CD4-positive, alpha-beta T cell treated with Interleukin-17A for 4 hours (primary cell): ENCODE results near the gene CDC14B.
"Not testable (repeated sequence)": the region's sequence is repeated elsewhere in the genome, so short reads cannot be mapped to it uniquely, and the experiment has no call there.

ENCODE experiments used
- DNase-seq: peaks from one replicate; pipeline ENCODE4 v3.0.0-alpha.2; 2020; ENCODE audit warnings: mixed read lengths

The CDC14B gene

GRCh38 chr9:96619491-96620180 is at the start of gene CDC14B:
CDC14B (minus strand) TSS chr9:96619843; CDS start chr9:96619378, 465 bp downstream.
- DNase-seq: peak; percentile 77

- no peak for DNase-seq
These were observed 49.4 kb upstream of the CDC14B start for GRCh38 chr9:96668868-96669534.

DNA sequence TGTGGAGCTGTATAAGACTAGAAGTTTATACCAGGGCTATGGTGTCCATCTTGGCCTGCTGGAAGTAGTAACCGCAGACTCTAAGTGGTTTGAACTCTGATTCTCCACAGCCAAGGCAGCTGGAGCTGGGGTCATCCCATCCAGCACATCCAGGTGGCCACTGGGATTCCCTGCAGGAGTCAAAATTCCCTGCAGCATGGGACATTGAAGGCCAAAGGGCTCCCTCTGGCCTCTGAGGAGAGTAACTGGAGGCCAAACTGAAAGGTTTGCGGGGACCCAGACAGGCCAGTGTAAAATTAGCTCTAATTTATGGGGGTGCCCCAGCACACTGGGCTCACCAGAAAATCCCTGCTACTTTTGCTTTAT is 47.7 kb upstream of the CDC14B start:
- no peak for DNase-seq

DNA sequence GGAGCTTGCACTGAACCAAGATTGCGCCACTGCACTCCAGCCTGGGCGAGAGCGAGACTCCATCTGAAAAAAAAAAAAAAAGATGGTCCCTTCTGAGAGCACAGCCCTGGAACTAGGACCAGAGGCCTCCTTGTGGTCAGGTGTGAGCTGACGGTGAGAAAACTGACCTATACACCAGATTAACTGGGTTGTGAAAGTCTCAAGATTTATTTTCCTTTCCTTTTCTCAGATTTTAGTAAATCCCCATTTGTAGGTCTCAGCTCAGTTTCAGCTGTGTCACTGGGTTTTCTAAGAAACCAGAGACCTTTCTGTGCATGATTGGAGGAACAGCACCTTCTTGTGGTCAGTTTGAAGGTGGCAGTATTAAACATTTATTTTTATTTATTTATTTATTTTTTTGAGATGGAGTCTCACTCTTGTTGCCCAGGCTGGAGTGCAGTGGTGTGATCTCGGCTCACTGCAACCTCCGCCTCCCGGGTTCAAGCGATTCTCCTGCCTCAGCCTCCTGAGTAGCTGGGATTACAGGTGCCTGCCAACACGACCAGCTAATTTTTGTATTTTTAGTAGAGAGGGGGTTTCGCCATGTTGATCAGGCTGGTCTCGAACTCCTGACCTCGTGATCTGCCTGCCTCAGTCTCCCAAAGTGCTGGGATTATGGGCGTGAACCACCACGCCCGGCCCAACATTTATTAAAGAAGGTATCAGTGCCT is 47.2 kb upstream of the CDC14B start:
- DNase-seq: peak; percentile 7

DNA sequence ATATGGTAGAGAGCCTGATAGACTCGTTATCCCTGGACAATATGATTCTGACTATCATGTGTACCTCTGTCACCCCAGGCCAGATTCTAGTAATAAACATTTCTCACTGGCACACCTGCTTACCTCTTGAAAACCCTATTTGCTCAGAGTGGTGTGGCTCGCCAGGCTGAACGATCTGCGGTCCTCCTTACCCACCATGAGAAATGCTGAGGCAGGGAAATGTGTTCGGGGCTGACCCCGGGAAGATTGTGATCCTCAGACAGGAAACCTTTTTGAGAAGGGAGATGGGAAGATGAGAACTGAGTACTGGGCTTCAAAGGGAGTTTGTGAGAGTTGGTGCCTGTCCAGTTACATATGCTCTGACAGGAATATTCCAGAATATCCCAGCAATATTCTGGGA is 46.1 kb upstream of the CDC14B start:
- no peak for DNase-seq

DNA sequence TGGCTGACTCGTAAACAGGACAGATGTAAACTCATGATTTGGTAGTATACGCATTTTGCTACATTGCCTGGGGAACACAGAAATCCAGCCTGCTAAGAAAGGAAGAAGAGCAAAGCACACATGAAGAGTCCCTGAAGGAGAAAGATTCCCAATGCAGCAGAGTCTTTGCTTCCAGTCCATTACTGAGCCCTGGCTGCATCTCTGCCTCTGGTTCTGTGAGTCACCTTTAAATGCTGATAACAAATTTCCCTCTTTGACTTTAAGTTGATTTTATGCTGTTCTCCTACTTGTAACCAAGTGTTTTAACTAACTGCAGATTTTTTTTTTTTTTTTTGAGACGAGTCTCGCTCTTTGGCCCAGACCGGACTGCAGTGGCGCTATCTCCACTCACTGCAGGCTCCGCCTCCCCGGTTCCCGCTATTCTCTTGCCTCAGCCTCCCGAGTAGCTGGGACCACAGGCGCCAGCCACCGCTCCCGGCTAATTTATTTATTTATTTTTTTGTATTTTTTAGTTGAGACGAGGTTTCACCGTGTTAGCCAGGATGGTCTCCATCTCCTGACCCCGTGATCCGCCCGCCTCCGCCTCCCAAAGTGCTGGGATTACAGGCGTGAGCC is 44.0 kb upstream of the CDC14B start:
- no peak for DNase-seq

DNA sequence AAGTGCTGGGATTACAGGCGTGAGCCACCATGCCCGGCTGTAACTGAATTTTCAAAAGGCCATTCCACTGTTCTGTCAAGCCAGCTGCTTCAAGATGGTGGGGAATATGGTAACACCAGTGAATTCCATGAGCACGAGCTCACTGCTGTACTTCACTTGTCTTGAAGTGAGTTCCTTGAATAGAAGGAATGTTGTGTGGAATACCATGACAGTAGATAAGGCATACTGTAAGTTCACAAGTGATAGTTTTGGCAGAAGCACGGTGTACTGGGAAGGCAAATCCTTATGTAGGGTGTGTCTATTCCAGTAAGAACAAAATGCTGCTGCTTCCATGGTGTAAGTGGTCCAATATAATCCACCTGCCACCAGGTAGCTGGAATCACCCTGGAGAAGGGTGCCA is 42.1 kb upstream of the CDC14B start:
- no peak for DNase-seq

GRCh38 chr9:96660692-96661248 is 41.1 kb upstream of the CDC14B start:
- DNase-seq: no peak

- DNase-seq: peak; percentile 92
These were observed 35.7 kb upstream of the CDC14B start, which contains the start of gene PRXL2C for GRCh38 chr9:96655198-96655851. PRXL2C (minus strand) TSS chr9:96655317; CDS start chr9:96655281, 36 bp downstream.

- peak; percentile 71 for DNase-seq
These were observed 35.0 kb upstream of the CDC14B start for GRCh38 chr9:96654450-96655197.

- DNase-seq: no peak
These were observed 32.0 kb upstream of the CDC14B start for GRCh38 chr9:96651626-96652025.

DNA sequence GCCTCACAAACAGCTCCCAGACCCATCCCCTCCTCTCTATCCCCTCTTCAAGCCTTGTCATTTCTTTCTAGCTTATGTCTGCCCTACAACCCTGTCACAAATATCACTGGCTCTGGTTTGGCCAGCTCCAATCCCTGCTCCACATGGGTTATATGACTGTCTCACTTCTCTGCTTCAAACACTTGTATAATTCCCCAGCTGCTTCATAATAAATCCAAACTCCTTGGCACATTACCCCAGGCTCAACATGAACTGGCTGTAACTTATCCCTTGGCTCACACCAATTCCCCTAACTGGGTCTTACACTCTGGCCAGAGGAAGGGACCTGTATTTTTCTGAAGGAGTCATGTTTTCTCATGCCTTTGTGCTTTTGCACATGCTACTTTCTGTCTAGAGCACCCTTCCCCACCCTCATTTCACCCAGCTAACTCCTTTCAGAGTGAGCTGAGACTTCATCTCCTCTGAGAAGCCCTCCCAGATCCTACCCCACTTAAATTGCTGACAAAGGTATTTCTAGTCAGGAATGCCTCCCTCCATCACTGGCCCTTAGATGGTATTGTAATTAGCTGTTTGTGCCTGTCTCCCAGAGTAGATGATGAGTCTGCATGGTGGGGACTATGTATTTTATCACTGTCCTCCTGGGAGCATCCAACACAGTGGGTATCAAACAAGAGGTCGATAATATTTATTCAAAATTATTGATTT is 30.1 kb upstream of the CDC14B start:
- DNase-seq: no peak

DNA sequence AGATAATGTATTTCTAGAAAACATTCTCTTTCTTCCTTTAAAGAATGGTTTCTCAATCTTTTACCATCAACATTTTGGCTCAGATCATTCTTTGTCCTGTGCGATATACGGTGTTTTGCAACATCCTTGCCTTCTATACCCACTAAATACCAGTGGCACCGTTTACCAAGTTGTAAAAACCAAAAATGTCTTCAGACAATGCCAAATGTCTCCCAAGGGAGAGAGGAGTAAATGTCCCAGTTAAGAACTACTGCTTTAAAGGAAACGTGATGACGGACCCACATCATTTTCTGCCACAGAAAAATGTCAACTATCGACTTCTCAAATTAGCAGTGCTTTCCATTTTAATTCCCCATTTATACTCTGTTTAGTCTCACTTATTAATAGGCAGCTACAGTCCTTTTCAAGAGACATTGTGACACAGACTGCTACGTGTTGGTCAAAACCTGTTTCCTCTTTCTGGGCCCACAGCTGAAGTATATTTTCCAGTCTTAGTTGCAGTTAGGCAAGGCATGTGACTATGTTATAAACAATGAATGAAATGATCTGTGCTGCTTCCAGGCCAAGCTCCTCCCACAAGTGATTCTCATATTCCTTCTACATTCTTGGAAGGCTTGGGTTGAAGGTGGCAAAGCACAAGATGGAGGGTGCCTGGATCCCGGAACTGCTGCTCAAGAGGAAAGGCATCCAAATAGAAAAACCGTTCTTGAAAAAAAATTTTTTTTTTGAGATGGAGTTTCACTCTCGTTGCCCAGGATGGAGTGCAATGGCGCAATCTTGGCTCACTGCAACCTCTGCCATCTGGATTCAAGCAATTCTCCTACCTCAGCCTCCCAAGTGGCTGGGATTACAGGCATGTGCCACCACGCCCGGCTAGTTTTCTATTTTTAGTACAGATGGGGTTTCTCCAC is 26.7 kb upstream of the CDC14B start:
- no peak for DNase-seq

DNA sequence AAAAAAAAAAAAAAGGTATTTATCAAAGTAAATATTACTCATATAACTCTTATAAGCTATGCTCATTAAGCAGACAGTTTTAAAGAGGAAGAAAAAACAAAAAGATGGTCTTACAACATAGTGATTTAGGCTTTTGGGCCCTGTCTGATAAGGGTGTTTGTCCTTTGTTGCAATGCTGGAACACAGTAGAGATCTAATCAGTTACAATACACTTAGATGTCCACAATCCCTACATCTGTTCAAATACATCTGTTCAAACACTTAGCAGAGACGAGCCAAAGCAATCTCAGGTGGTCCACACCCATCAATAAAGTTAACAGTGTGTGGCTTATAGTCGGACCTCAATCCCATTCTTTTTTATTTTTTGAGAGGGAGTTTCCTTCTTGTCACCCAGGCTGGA is 24.5 kb upstream of the CDC14B start:
- no peak for DNase-seq

DNA sequence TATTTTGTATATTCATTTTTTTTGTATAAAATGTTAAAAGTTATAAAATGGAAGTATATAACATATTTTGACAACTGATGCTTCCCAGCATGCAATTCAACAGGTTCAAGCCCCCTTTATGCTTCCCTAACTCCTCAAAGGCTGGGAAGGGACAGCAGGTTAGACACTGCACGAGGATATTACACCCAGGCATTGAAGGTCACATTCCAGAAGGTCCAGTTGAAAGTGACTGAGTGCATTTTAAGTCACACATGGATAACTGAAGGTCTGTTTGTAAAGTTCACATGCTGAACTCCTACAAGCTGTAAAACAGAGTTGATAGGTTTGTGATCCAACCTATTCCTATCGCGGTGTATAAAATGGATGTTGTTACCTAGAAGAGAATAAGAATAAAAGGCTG is 21.9 kb upstream of the CDC14B start:
- no peak for DNase-seq

- DNase-seq: no peak
These were observed 19.1 kb upstream of the CDC14B start for GRCh38 chr9:96638606-96639364.

GRCh38 chr9:96636368-96636767 is 16.7 kb upstream of the CDC14B start:
- DNase-seq: no peak

DNA sequence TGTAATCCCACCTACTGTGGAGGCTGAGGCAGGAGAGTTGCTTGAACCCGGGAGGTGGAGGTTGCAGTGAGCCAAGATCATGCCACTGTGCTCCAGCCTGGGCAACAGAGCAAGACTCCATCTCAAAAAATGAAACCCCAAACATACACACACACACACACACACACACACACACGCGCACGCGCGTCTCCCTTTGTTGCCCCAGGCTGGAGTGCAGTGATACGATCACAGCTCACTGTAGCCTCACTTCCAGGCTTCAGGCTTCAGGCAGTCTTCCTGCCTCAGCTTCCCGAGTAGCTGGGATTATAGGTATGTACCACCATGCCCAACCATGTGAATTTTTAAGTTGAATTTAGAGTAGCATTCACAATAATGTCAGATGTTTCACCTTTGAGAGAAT is 13.9 kb upstream of the CDC14B start:
- DNase-seq: not testable (repeated sequence)

GRCh38 chr9:96626912-96627311 is 7.3 kb upstream of the CDC14B start:
- no peak for DNase-seq
